ENCODE measurements around the gene KIF22. TPM values are rescaled to one million over a fixed set of nuclear protein-coding genes. Genes with fewer than 3 reads are reported as not detected.

Gene KIF22
- total and polyA plus RNA-seq, 9 of the 15 experiments (the other 6 are each of a cell fraction or from before 2014, with no cell fraction given): 8.7 to 232 (median 131) TPM

DNA sequence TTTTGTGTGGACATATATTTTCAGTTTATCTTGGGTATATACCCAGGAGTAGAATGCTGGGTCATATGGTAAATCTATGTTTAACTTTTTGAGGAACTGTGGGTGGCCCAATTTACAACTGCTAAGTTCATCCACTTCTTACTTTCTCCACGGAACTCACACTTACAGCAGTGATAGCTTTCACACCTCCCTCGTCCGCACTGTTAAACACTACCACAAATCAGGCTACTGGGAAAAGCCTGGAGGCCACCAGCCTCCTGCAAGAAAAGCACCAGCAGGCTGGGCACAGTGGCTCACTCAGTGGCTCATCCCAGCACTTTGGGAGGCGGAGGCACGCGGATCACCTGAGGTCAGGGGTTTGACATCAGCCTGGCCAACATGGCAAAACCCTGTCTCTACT, 27.2 kb upstream of the KIF22 start (continued):
- TF ChIP-seq, protein P1, sequence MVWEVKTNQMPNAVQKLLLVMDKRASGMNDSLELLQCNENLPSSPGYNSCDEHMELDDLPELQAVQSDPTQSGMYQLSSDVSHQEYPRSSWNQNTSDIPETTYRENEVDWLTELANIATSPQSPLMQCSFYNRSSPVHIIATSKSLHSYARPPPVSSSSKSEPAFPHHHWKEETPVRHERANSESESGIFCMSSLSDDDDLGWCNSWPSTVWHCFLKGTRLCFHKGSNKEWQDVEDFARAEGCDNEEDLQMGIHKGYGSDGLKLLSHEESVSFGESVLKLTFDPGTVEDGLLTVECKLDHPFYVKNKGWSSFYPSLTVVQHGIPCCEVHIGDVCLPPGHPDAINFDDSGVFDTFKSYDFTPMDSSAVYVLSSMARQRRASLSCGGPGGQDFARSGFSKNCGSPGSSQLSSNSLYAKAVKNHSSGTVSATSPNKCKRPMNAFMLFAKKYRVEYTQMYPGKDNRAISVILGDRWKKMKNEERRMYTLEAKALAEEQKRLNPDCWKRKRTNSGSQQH (CRISPR knock-in tag; IDR thresholded peaks at IDR 0.05): no peak

- Histone ChIP-seq H3K9me3 (replicated peaks; ENCODE audit: control insufficient read depth, insufficient read depth, low read depth, low read length) (no peaks in the 10 kb centered on the region), H3K4me2 (ENCODE audit: insufficient read depth, low read length) (peak overlapping the region; percentile 14; the same call in 1 of the 2 replicates), H3K4me1 (replicated peaks in 1 of 2; ENCODE audit: control insufficient read depth in 2 of 2, insufficient read depth in 2 of 2, low read length in 2 of 2) (peaks cover 6 to 11% of the 10 kb centered on the region in 2 experiments), H3K36me3 (ENCODE audit: control insufficient read depth, insufficient read depth, low read length) (no peaks in the 10 kb centered on the region), H2AFZ (ENCODE audit: low read depth, low read length) (no peak overlapping the region), H3K79me2 (ENCODE audit: control insufficient read depth, insufficient read depth, low read length) (no peaks in the 10 kb centered on the region), H3K9ac (ENCODE audit: insufficient read depth in 1 of 2, low read depth in 2 of 2, low read length in 2 of 2) (peak overlapping the region in 1 of 2 experiments; percentile 86; a peak in 2 of 4 replicates), H4K20me1 (replicated peaks; ENCODE audit: control insufficient read depth, insufficient read depth, low read length) (no peaks in the 10 kb centered on the region), H3K27ac (ENCODE audit: extremely low read depth, low read depth, low read length) (no peak overlapping the region), H3K27me3 (ENCODE audit: control insufficient read depth in 2 of 2, insufficient read depth in 2 of 2, low read length in 2 of 2) (no peaks in the 10 kb centered on the region), H3K4me3 (no peak overlapping the region), H3K9me1 (ENCODE audit: control insufficient read depth, insufficient read depth, low read length) (no peaks in the 10 kb centered on the region)
- BruUV-seq (replicated peaks): no TSS peak
- ATAC-seq: peak; percentile 72
- in situ Hi-C loops (cut with MboI): no loop called here
- intact Hi-C loops (cut with micrococcal nuclease): no loop called here
- peak in 1 of 4 experiments; percentile 23 for DNase-seq (ENCODE audit: extremely low read depth in 1 of 4, low spot score in 3 of 4)
- POLR2A ChIA-PET: interaction anchor here (0.9 kb wide), 1 partner anchor 25 kb away, joined by 5 read pairs; the partner anchor contains the start of gene KIF22
- 17% methylated on average over 15 of the region's 15 CpGs for WGBS (ENCODE audit: insufficient coverage, low coverage, missing lambda C conversion rate)
- CTCF ChIA-PET (ENCODE audit: low intra/inter-chr PET ratio): no interaction called here
- FAIRE-seq: no peak
- TF ChIP-seq, protein P2, sequence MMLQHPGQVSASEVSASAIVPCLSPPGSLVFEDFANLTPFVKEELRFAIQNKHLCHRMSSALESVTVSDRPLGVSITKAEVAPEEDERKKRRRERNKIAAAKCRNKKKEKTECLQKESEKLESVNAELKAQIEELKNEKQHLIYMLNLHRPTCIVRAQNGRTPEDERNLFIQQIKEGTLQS (IDR thresholded peaks at IDR 0.05): peak; percentile 49; the same call in 1 of the 2 replicates
- TF ChIP-seq, protein P2 (CRISPR knock-in tag; conservative IDR thresholded peaks at IDR 0.05): no peak
- TF ChIP-seq HMBOX1 (IDR thresholded peaks at IDR 0.05) (peak; percentile 67; the same call in 1 of the 2 replicates), ZNF830 (CRISPR knock-in tag; IDR thresholded peaks at IDR 0.05) (no peak), CBFA2T3 (IDR thresholded peaks at IDR 0.05) (0 out of 2 replicates have a peak, but pooled peaks have one; percentile 2)
- TF ChIP-seq, protein P3, sequence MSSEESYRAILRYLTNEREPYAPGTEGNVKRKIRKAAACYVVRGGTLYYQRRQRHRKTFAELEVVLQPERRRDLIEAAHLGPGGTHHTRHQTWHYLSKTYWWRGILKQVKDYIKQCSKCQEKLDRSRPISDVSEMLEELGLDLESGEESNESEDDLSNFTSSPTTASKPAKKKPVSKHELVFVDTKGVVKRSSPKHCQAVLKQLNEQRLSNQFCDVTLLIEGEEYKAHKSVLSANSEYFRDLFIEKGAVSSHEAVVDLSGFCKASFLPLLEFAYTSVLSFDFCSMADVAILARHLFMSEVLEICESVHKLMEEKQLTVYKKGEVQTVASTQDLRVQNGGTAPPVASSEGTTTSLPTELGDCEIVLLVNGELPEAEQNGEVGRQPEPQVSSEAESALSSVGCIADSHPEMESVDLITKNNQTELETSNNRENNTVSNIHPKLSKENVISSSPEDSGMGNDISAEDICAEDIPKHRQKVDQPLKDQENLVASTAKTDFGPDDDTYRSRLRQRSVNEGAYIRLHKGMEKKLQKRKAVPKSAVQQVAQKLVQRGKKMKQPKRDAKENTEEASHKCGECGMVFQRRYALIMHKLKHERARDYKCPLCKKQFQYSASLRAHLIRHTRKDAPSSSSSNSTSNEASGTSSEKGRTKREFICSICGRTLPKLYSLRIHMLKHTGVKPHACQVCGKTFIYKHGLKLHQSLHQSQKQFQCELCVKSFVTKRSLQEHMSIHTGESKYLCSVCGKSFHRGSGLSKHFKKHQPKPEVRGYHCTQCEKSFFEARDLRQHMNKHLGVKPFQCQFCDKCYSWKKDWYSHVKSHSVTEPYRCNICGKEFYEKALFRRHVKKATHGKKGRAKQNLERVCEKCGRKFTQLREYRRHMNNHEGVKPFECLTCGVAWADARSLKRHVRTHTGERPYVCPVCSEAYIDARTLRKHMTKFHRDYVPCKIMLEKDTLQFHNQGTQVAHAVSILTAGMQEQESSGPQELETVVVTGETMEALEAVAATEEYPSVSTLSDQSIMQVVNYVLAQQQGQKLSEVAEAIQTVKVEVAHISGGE (CRISPR knock-in tag; IDR thresholded peaks at IDR 0.05): 0 out of 6 replicates have a peak, but pooled peaks of 1 of the 3 experiments have one; percentile 15
- TF ChIP-seq, protein P4, sequence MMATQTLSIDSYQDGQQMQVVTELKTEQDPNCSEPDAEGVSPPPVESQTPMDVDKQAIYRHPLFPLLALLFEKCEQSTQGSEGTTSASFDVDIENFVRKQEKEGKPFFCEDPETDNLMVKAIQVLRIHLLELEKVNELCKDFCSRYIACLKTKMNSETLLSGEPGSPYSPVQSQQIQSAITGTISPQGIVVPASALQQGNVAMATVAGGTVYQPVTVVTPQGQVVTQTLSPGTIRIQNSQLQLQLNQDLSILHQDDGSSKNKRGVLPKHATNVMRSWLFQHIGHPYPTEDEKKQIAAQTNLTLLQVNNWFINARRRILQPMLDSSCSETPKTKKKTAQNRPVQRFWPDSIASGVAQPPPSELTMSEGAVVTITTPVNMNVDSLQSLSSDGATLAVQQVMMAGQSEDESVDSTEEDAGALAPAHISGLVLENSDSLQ (IDR thresholded peaks at IDR 0.05): peak; percentile 91
These were observed 25.2 kb upstream of the KIF22 start for GRCh38 chr16:29765167-29766032.

All from K562 (cell line).